K562 (cell line): Measurements from ENCODE around the gene SNX9. TPM values are rescaled to one million over a fixed set of nuclear protein-coding genes. Genes with fewer than 3 reads are reported as not detected.

Source experiments
- CBX1 ChIP-seq: sonication (generic); IDR thresholded peaks from 2 replicates; pipeline ENCODE4 v1.6.1; 2016; ENCODE audit warnings: antibody characterized with exemption, low read depth, mild to moderate bottlenecking
- CBX3 ChIP-seq, 2 experiments: IDR thresholded peaks; 1 replicate in 1 of 2; 2 replicates in 1 of 2; pipeline ENCODE4 v1.6.1; 2012; ENCODE audit warnings: inconsistent platforms in 2 of 2, low read length in 2 of 2, borderline replicate concordance in 1 of 2, control low read depth in 1 of 2
- CTBP1 ChIP-seq: fragments of 450-650 bp; IDR thresholded peaks from 2 replicates; pipeline ENCODE4 v1.6.1; 2016; ENCODE audit warnings: borderline replicate concordance
- DPF2 ChIP-seq: fragments of 450-650 bp; IDR thresholded peaks from 2 replicates; pipeline ENCODE4 v1.6.1; 2016
- ELF1 ChIP-seq: fragments of 200-800 bp; sonication (Bioruptor generic); IDR thresholded peaks from 2 replicates; pipeline ENCODE4 v1.6.1; 2016; ENCODE audit warnings: missing genetic modification characterization, missing compliant biosample characterization
- ERF ChIP-seq: fragments of 450-650 bp; formaldehyde crosslinking; IDR thresholded peaks from 2 replicates; pipeline ENCODE4 v1.4.0; 2020; ENCODE audit warnings: mild to moderate bottlenecking, mixed read lengths
- GTF2A2 ChIP-seq: IDR thresholded peaks from 2 replicates; pipeline ENCODE4 v1.6.1; 2016; ENCODE audit warnings: mild to moderate bottlenecking, missing genetic modification characterization, missing compliant biosample characterization
- HIVEP1 ChIP-seq: fragments of 250-450 bp; sonication (Bioruptor Pico); IDR thresholded peaks from 2 replicates; pipeline ENCODE4 v1.4.0; 2020; ENCODE audit warnings: mild to moderate bottlenecking
- HNRNPUL1 ChIP-seq: fragments of 200-400 bp; formaldehyde crosslinking; IDR thresholded peaks from 2 replicates; pipeline ENCODE4 v1.6.1; 2017; ENCODE audit warnings: low read length
- KAT7 ChIP-seq: sonication (generic); formaldehyde crosslinking; IDR thresholded peaks from 2 replicates; pipeline ENCODE4 v1.8.0; 2022; ENCODE audit warnings: missing genetic modification reagents, mild to moderate bottlenecking, borderline replicate concordance
- L3MBTL2 ChIP-seq: fragments of 450-650 bp; IDR thresholded peaks from 2 replicates; pipeline ENCODE4 v1.6.1; 2016; ENCODE audit warnings: mild to moderate bottlenecking, moderate library complexity
- PCBP1 ChIP-seq: fragments of 200-400 bp; formaldehyde crosslinking; IDR thresholded peaks from 2 replicates; pipeline ENCODE4 v1.6.1; 2018; ENCODE audit warnings: mild to moderate bottlenecking, low read depth, low read length; ENCODE audit not compliant: poor library complexity, severe bottlenecking
- POLR3A ChIP-seq: IDR thresholded peaks from 2 replicates; pipeline ENCODE4 v1.6.1; 2011; ENCODE audit warnings: borderline replicate concordance, mild to moderate bottlenecking, moderate library complexity; ENCODE audit not compliant: insufficient read length, insufficient read depth; ENCODE audit errors: extremely low read depth
- RFX5 ChIP-seq: IDR thresholded peaks from 2 replicates; pipeline ENCODE4 v1.6.1; 2011; ENCODE audit warnings: low read depth, mild to moderate bottlenecking, improper control_type of control experiment, low read length
- SMARCA5 ChIP-seq: fragments of 450-650 bp; IDR thresholded peaks from 2 replicates; pipeline ENCODE4 v1.6.1; 2016
- SRSF1 ChIP-seq: fragments of 200-400 bp; formaldehyde crosslinking; IDR thresholded peaks from 2 replicates; pipeline ENCODE4 v1.6.1; 2017; ENCODE audit warnings: mild to moderate bottlenecking, low read depth, low read length, moderate library complexity
- YY1 ChIP-seq, 3 experiments: IDR thresholded peaks; 2 replicates each; pipeline ENCODE4 v1.6.1; 2011; ENCODE audit warnings: low read length in 2 of 3, mild to moderate bottlenecking in 2 of 3, moderate library complexity in 2 of 3, borderline replicate concordance in 1 of 3, control low read depth in 1 of 3, low read depth in 1 of 3; ENCODE audit not compliant: insufficient read depth in 3 of 3, insufficient replicate concordance in 2 of 3, control insufficient read depth in 1 of 3, insufficient read length in 1 of 3; ENCODE audit errors: extremely low read depth in 1 of 3
- ZC3H11A ChIP-seq: IDR thresholded peaks from 2 replicates; pipeline ENCODE4 v1.6.1; 2012; ENCODE audit warnings: low read depth, low read length, improper control_type of control experiment
- ZNF143 ChIP-seq: sonication (generic); formaldehyde crosslinking; IDR thresholded peaks from 2 replicates; pipeline ENCODE4 v1.9.0; 2022; ENCODE audit warnings: mild to moderate bottlenecking, missing genetic modification reagents
- ZNF146 ChIP-seq: IDR thresholded peaks from one replicate; pipeline ENCODE4 v1.6.1; 2018; ENCODE audit warnings: missing compliant biosample characterization; ENCODE audit not compliant: unreplicated experiment
- ZNF277 ChIP-seq: fragments of 250-450 bp; sonication (Bioruptor Pico); IDR thresholded peaks from 2 replicates; pipeline ENCODE4 v1.8.0; 2022; ENCODE audit warnings: inconsistent platforms, mild to moderate bottlenecking, moderate library complexity, borderline replicate concordance
- ZNF431 ChIP-seq: sonication (generic); formaldehyde crosslinking; IDR thresholded peaks from 2 replicates; pipeline ENCODE4 v1.8.0; 2022; ENCODE audit warnings: mild to moderate bottlenecking, missing genetic modification reagents
- ZNF707 ChIP-seq: fragments of 250-450 bp; sonication (Bioruptor Pico); conservative IDR thresholded peaks from 2 replicates; pipeline ENCODE4 v1.8.0; 2022; ENCODE audit warnings: inconsistent platforms, mild to moderate bottlenecking, moderate library complexity
- ZNF740 ChIP-seq, 3 experiments: fragments of 200-800 bp in 1 of 3; sonication (Bioruptor generic) in 1 of 3; sonication (generic) in 1 of 3; formaldehyde crosslinking in 1 of 3; IDR thresholded peaks; 2 replicates each; pipeline versions ENCODE4 v1.6.1 to v1.8.0; 2016 to 2022; ENCODE audit warnings: mild to moderate bottlenecking in 2 of 3, missing compliant biosample characterization in 2 of 3, missing genetic modification characterization in 2 of 3, missing genetic modification reagents in 1 of 3
- polyA plus RNA-seq, 8 experiments: library from polyadenylated mRNA; depleted of rRNA in 4 of 8; stranded (reverse) in 5 of 8; unstranded in 3 of 8; fragments of >200 nt; fragmentation: Nextera tagmentation in 2 of 8; fragmentation: Illumina TruSeq in 1 of 8; extraction: Ambion mirVana in 2 of 8; extraction: Trizol in 1 of 8; gene quantifications; 2 replicates each; pipeline versions ENCODE4 v1.2.1 to v1.2.3, GENCODE V29; 2011 to 2014; ENCODE audit warnings: inconsistent platforms in 1 of 8, missing spikeins in 1 of 8
- total RNA-seq, 7 experiments: library from RNA; depleted of rRNA in 6 of 7; stranded (reverse); fragments of >200 nt in 6 of 7; fragmentation: Illumina TruSeq in 2 of 7; extraction: Trizol in 2 of 7; gene quantifications; 2 replicates each; pipeline versions ENCODE4 v1.2.1 to v1.2.3, GENCODE V29; 2011 to 2021; ENCODE audit warnings: low replicate concordance in 1 of 7
- TF ChIP-seq, protein P1 (sequence below): IDR thresholded peaks from 3 replicates; pipeline ENCODE4 v1.6.1; 2011; ENCODE audit warnings: borderline replicate concordance, mild to moderate bottlenecking; ENCODE audit not compliant: insufficient read length, insufficient read depth

Gene SNX9
- total and polyA plus RNA-seq, 9 of the 15 experiments (the other 6 are each of a cell fraction or from before 2014, with no cell fraction given) = 6.0 to 81.7 (median 57.1) TPM

- TF ChIP-seq CBX3 (IDR thresholded peaks at IDR 0.05; ENCODE audit: borderline replicate concordance in 1 of 2, low read length in 2 of 2) (no peak), SRSF1 (no peak), ZC3H11A (no peak), L3MBTL2 (peak; percentile 99), KAT7 (CRISPR knock-in tag) (no peak), CBX1 (peak; percentile 83; the same call in 1 of the 2 replicates), ZNF277 (CRISPR knock-in tag) (no peak), ZNF143 (no peak), GTF2A2 (no peak), ERF (CRISPR knock-in tag) (0 out of 2 replicates have a peak, but pooled peaks have one; percentile 60), ZNF740 (CRISPR knock-in tag; IDR thresholded peaks at IDR 0.05) (no peak), ZNF740 (tag; IDR thresholded peaks at IDR 0.05) (peak in 1 of 2 experiments; percentile 30; a peak in 1 of 4 replicates), HNRNPUL1 (no peak), ZNF707 (CRISPR knock-in tag) (no peak), ZNF146 (CRISPR knock-in tag) (no peak), YY1 (IDR thresholded peaks at IDR 0.05; ENCODE audit: borderline replicate concordance in 1 of 3, control insufficient read depth in 1 of 3, extremely low read depth in 1 of 3, insufficient read depth in 3 of 3, insufficient read length in 1 of 3, insufficient replicate concordance in 2 of 3, low read depth in 1 of 3, low read length in 2 of 3) (peak in 1 of 3 experiments; percentile 41), HIVEP1 (0 out of 2 replicates have a peak, but pooled peaks have one; percentile 35), POLR3A (no peak), RFX5 (no peak), PCBP1 (no peak), CTBP1 (no peak), DPF2 (no peak), SMARCA5 (no peak), ELF1 (tag) (no peak), ZNF431 (CRISPR knock-in tag) (no peak)
- TF ChIP-seq, protein P1, sequence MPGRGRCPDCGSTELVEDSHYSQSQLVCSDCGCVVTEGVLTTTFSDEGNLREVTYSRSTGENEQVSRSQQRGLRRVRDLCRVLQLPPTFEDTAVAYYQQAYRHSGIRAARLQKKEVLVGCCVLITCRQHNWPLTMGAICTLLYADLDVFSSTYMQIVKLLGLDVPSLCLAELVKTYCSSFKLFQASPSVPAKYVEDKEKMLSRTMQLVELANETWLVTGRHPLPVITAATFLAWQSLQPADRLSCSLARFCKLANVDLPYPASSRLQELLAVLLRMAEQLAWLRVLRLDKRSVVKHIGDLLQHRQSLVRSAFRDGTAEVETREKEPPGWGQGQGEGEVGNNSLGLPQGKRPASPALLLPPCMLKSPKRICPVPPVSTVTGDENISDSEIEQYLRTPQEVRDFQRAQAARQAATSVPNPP = no peak
Observed at GRCh38 chr6:157822245-157823000, 623 bp upstream of the SNX9 start (continued).
